CD4-positive, alpha-beta T cell treated with Interleukin-4 for 4 hours (primary cell): ENCODE results near the gene MTSS2.
A peak's percentile ranks its signal among the peaks of the same experiment; 100 is the strongest.

Experiments
- DNase-seq: peaks from one replicate; pipeline ENCODE4 v3.0.0-alpha.2; 2020

MTSS2 gene

DNA sequence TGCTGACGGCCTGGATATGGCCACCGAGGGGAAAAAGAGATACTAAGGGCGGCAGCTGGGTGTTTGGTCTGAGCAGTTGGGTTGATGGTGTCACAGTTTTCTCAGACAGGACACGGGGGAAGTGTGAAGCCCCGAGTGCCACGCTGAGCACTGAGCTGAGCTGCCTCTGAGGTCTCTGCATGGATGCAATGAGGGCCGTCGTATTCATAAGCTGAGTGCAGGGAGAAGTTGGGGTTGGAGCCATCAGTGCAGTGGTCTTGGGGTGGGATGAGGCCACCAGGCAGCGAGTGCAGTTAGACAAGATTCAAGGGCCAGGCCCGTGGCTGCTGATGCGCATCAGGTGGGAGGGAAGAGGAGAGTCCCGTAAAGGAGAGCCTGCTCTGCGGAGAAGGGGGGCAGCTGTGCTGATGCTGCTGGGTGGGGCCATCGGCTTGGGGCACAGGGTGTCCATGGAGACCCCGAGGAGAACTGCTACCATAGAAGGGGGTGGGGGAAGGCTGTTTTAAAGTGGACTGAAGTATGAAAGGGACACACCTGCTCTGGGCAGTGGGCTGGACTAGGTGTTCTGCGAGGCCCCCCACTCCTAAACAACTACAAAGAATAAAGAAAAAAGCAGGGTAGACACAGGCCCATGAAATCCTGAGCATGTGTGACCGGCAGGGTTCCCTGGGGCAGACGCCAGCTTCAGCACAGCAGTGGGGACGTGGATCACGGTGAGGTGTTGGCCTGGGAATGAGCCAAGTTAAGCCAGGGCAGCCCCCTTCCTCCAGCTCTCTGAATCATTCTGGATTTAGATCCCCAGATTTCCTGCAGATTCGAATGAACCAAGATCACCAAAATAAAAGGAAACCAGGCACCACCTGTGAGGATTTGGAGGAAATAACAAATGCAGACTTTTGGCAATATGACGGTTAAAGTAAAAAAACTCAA lies 19.8 kb downstream of the MTSS2 start:
- DNase-seq = no peak

DNA sequence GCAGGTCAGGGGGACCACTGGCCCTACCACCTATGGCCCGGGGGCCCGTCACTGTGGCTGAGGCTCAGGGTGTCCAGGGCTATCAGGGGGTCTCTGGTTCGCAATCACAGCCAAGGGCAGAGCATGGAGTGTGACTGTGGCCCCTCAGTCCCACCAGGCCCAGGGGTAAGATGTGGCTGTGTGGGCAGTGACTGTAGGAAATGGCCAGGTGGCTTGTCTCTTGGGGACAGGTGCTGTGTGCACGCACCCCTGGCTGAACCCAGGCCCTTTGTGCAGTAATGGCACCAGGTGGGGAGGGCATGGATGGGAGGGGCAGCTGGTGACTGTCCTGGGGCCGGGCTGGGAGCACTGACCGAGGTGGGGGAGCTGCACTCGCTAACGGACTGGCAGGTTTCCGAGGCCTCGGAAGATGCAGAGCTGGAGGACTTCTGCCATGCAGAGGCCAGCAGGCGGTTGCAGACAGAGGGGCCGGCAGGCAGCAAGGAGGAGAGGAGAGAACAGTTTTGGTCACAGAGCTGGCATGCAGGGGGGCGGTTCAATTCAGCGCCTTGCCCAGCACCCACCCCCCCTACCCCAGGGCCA lies 20.6 kb downstream of the MTSS2 start:
- DNase-seq = no peak

DNA sequence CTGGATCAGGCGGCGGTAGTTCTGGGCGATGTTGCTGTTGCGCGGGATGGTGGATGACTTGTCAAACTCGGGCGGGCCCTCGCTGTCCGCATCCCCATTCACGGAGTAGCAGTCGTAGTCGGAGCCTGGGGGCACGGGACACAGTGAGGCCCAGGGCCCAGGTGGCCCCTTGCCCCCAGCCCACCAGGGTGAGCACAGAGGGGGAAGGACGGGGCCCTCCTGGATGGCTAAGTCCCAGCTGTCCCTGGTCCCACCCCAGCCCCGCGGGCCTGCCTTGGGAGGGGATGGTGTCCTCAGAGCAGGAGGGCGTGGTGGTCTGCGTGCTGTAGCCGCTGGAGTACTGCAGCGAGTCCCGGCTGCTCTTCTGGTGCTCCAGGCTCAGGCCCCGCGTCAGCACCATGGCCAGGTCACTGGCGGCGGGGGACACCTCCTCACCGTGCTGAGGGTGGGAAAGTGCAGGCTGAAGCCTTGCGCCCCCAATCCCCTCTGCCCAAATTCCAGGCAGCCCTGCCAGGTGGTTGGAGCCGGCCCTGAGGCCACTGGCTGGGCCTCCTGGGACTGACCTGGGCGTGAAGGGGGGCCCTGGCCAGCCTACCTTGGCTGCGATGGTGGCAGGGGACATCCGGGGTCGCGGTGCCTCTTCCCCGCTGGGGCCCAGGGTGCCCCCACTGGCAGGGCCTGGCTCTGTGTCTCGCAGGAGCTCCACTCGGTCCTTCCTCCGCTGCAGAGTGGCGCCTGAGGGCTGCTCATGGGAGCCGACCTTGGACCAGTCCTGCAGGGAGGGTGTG lies 21.3 kb downstream of the MTSS2 start:
- DNase-seq = no peak

DNA sequence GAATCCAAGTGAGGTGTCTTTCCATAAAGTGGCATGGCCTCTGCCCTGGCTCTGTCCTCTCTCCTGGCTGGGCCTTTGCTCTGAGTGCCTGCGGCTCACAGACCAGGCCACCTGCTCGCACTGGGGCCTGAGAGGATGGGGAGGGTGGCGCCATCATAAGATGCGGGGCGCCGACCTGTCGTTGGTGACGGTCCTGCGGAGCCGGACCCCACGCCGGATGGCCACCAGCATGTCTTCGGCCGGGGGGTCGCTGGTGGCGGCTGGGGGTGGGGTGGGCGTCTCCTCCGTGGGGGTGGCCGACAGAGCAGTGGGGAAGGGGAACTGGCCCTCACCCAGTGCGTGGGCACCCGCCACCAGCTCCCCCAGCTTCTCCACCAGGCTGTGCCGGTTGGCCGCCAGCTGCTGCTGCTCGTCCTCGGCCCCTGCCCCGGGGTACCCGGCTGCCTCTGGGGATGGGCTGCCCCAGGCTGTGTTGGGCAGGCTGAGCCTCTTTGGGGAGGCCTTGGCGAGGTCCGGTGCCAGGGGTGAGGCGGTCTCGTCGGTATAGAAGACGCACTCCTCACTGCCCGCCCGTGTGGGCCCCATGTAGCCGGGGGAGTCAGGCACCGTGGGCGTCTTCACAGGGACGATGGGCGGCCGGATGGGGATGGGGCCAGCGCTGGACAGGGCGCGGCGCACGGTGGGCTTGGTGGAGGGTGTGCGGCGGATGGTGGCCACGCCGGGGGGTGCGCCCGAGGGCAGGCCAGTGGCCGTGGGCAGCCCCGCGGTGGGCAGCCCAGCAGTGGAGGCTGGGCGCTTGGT lies 22.1 kb downstream of the MTSS2 start:
- no peak for DNase-seq

DNA sequence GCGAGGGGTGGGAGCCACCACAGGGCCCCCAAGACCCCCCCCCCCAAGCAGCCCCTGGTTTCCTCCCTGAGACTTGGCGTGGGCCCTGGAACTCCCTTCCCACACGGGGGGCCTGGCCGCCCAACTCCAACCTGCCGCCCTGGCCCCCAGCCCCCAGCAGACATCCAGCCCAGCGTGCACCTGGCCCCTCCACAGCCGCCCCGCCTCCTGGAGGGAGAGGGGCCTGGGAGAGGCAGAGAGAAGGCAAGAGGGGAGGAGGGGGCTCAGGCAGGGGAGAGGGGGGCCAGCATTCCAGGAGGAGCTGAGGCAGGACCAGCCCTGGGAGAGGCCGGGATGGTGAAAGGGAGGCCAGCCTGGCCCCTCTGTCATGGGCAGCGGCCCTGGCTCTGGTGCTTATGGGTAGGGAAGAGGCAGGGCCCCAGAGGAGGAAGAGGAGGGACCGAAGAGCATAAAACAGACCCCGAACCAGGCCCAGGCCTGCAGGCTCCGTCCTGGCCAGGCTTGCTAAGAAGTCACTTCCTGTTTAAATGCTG lies 22.8 kb downstream of the MTSS2 start:
- DNase-seq = no peak

DNA sequence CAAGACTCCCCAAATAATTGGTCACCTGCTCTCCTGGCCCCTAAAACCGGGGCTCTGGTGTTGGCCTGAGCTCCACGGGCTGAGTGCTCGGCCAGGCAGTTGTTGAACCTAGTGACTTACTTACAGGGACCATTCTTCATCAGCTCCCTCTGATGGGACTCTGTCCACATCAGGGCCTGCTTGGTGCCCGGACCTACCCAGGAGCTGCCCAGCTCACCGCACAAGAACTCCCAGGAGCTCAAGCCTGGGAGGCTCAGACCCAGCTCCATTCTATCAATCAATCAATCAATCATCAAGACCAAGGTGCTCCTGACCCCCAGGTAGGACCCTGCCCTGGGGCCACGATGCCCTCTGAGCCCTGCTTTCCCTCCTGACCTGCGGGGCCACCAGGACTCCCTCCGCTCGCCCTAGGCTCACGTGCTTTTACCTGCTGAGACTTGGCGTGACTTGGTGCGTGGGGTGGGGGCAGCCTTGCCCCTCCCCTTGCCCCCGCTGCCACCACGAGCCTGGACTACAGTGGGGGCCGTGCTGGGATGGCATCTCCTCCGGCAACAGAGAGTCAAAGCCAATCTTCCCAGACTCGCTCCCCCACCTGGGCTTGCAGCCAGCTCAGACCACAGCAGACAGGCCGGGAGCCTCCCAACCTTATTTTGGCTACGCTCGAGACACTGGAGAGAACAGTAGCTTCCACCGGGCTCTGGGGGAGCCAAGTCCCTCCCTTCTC lies 23.8 kb downstream of the MTSS2 start:
- DNase-seq = no peak

DNA sequence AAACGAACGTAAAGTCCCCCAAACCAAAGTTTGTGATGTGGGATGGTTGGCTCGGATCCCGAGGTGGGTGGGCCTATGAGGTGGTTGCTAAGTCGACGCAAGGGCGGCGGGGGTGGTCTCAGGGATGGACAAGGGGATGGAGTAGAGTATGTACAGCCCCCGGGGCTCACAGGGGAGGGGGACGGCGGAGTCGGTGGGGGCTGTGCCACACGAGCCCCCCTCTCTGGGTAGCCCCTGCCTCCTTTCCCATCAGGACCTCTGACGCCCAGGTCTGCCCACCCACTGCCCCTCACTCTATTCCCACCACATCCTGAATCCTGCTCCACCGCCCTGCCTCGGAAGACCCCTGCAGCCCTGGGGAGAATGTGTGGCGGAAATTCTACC lies 24.3 kb downstream of the MTSS2 start:
- no peak for DNase-seq

DNA sequence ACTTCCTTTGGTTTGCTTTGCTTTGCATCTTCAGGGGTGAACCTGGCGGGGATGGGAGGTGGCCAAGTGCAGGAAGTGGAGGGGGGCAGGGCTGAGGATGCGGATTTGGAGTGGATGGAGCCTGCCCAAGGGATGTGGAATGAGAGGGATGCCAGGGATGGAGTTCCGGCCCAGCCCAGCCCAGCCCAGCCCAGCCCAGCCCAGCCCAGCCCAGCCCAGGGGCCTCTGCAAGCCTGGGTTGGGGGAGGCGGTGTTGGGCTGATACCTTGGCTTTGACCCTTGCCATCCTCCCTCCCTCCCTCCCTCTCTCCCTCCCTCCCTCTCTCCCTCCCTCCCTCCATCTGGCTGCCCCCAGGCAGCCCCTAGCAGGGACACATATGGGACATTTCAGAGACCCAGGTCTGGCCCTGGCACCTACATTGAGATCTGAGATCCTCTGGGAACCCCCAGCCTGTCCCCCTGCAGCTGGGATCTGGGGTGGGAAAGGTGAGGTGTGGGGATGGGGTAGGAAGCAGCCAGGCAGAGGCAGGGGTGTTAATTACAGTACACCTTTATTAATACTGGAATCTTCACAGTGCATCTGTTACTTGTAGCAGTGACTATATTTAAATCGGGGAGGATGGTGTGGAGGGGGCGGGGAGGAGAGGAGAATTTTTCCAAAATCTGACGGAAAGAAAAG lies 25.0 kb downstream of the MTSS2 start:
- no peak for DNase-seq

DNA sequence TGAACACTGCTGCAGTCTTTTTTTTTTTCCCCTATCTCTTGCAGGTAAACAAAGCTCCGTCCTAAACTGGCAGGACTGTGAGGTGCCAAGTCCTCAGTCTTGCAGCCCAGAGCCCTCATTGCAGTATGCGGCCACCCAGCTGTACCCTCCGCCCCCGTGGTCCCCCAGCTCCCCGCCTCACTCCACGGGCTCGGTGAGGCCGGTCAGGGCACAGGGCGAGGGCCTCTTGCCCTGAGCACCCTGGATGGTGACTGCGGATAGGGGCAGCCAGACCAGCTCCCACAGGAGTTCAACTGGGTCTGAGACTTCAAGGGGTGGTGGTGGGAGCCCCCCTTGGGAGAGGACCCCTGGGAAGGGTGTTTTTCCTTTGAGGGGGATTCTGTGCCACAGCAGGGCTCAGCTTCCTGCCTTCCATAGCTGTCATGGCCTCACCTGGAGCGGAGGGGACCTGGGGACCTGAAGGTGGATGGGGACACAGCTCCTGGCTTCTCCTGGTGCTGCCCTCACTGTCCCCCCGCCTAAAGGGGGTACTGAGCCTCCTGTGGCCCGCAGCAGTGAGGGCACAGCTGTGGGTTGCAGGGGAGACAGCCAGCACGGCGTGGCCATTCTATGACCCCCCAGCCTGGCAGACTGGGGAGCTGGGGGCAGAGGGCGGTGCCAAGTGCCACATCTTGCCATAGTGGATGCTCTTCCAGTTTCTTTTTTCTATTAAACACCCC lies 25.7 kb downstream of the MTSS2 start:
- no peak for DNase-seq

DNA sequence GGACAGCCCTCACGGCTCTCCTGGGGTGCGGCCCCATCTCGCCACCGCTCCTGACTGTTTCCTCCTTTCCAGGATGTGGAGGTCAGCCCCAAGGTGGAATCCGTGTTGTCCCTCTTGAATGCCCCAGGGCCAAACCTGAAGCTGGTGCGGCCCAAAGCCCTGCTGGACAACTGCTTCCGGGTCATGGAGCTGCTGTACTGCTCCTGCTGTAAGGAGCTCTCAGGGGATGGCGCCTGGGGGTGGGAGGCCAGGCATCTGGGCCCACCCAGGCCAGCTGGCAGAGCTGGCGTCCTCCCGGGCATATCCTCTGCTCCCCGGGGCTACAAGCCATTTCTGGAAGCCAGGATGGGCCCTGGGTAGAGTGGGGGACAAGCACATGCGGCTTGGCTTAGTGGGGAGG lies 26.3 kb downstream of the MTSS2 start:
- no peak for DNase-seq

DNA sequence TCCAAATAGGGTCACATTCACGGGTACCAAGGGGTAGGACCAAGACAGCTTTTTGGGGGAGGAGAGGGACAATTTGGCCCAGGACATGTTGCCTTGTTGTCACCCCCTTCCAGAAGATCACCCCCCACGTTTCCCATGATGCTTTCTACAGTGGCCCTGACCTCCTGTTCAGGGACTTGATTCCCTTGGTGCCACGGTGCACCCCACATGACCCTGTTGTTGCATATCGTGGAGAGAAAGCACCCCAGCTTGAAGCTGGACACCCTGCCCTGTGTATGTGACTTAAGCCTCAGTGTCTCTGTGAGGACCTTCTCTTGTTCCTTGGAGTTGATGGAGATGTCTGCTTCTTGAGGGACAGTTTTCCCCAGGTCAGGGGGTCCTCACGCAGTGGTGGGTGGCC lies 26.9 kb downstream of the MTSS2 start:
- no peak for DNase-seq

DNA sequence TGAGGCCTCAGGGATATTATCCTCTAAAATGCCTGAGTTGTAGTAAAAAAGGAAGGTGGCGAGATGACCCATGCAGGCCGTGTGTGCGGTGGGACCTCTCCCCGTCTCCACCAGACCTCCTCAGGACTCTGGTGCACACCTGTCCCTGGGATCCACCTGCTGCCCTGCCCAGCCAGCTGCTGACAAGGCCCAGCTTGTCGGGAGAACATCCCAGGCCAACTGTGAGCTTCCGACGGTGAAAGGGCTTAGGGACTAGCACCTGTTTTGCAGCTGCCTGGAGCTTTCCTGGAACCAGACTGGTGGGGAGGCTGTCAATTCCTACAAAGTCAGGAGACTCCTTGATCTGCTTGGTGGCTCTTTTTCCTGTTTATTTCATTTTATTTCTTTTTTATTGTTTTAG lies 27.9 kb downstream of the MTSS2 start:
- DNase-seq = no peak

DNA sequence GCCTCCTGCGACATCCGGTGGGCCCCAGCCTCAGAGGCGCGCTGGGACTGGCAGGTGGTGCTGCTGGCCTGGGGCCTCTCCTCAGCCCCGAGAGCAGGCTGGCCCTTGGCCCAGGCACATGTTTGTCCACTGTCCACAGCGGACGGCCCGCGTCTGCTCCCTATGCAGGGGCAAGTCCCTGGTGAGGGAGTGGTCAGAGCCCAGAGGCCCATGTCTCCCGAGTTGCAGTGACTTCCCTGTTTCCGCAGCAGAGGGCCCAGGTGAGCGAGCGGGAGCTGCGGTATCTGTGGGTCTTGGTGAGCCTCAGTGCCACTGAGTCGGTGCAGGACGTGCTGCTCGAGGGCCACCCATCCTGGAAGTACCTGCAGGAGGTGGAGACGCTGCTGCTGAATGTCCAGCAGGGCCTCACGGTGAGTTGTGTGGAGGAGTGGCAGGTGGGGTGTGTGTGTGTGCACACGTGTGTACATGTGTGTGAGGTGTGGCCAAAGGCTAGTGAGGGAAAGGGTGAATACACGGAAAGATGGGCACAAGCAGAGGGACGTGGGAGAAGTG lies 29.1 kb downstream of the MTSS2 start:
- DNase-seq = no peak

DNA sequence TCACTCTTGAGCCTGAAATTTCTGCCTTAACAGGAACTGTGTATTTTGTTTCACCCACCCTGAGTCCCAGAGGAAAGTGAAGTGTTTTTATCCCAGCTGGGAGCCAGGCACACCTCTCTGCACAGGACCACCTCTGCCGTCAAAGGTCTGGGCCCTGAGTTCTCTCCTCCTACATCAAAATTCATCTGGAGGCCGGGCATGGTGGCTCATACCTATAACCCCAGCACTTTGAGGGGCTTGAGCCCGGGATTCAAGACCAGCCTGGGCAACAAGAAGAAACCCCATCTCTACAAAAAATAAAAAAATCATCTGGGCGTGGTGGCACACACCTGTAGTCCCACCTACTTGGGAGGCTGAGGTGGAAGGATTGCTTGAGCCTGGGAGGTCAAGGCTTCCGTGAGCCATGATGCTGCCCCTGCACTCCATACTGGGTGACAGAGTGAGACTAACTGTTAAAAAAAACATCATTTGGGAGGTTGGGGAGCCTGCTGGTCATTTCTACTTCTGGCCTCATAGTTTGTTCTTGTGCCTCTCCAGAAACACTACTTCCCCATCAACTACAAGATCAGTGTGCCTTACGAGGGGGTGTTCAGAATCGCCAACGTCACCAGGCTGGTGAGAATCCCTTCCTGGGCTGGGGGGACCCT lies 29.7 kb downstream of the MTSS2 start:
- DNase-seq = no peak

DNA sequence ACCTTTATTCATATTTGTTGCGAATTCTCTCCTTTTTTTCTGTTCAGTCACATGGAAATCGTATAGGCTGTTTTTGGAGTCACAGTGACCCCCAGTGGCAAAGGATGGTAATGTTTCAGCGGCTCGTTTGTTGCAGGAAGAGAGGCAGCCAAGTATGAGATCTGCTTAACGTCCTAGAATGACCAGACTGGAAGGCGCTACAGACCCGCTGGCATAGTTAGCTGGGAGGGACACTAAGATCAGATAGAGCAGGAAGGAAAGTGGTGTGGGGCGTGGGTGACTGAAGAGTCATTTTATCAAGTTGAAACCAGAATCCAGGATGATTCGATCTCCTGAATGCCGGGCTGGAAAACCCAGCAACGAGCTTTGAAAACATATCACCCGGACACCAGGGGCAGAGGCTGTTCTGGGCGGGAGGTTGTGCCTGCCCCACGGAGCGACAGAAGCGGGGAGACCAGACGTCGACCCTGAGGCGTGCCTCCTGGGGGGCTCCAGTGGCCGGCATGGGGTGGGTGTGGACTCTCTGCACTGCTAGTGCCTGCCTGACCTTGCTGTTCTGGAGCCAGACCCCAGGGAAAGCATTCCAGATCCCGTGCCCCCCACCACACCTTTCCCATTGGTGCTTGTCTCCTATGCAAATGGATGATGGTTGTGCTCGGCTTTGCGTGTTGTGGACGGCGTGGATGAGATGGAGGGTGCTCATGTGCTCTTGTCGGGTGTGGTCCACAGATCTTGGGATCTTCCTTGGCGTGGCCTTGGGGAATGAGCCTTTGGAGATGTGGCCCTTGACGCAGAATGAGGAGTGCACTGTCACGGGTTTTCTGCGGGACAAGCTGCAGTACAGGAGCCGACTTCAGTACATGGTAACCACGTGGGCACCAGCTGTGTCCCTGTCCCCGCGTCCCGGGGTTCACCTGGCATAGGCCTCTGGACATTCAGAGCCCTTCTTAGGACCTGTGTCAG lies 31.8 kb downstream of the MTSS2 start:
- peak; percentile 74 for DNase-seq

DNA sequence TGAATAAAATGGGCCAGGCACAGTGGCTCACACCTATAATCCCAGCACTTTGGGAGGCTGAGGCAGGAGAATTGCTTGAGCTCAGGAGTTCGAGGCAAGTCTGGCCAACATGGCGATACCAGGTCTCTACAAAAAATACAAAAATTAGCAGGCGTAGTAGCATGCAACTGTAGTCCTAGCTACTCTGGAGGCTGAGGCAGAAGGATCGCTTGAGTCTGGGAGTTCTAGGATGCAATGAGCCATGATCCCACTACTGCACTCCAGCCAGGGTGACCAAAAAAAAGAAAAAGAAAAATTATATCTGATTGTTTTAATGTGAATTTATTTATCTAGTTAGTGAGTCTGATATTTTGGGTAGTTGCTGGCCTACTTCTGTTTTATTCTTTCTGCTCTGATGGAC lies 32.4 kb downstream of the MTSS2 start:
- DNase-seq = no peak

DNA sequence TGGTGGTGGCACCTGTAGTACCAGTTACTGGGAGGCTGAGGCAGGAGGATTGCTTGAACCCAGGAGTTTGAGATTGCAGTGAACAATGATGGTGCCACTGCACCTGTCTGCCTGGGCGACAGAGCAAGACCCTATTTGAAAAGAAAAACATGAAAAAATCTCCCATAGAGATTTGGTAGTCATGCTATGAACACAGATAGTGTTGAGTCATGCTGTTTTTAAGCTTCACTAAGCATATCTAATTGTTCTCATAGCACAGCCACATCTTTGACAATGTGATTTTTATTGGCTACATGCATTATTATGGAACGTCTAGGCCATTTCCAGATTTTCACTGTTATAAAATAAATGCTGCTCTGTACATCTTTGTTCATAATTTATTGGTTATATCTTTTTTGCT lies 33.5 kb downstream of the MTSS2 start:
- no peak for DNase-seq

DNA sequence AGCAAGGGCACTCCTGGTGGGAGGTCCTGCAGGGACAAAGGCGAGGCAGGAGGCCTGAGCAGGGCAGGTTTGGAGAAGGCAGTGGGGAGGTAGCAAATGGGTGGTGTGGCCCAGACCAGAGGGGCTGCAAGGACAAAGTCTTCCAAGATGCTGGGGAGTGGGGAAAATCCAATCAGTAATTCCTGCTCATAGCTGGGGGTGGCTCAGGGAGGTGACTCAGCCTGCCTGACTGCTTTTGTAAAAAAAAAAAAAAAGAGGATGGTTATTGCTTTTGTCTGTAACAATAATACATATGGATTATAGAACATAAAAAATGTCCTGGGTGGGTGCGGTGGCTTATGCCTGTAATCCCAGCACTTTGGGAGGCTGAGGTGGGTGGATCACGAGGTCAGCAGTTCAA lies 34.3 kb downstream of the MTSS2 start:
- no peak for DNase-seq

DNA sequence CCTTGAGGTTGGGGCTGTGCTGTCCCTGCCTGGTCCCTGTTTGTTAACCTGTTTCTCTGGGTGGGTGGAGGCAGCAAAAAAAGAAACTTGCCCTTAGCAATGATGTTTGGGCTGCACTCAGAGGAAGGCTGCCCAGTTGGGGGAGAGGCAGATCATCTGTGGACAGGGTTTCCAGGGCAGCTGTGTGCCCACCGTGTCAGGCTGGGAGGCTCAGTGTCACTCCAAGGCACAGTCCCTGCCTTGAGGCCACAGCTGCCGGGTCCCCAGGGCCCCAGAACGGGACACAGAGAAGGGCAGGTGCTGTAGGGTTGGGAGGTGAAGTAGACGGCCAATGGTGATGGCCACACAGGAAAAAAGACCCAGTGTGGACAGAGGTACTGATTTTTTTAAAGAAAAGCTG lies 35.6 kb downstream of the MTSS2 start:
- no peak for DNase-seq
